Measurements from ENCODE around the gene RUBCNL. TPM values are rescaled to one million over a fixed set of nuclear protein-coding genes. Genes with fewer than 3 reads are reported as not detected.
A peak's percentile ranks its signal among the peaks of the same experiment; 100 is the strongest.

The RUBCNL gene
- total RNA-seq, 1 experiment from 2014 or later = 0.42 TPM

DNA sequence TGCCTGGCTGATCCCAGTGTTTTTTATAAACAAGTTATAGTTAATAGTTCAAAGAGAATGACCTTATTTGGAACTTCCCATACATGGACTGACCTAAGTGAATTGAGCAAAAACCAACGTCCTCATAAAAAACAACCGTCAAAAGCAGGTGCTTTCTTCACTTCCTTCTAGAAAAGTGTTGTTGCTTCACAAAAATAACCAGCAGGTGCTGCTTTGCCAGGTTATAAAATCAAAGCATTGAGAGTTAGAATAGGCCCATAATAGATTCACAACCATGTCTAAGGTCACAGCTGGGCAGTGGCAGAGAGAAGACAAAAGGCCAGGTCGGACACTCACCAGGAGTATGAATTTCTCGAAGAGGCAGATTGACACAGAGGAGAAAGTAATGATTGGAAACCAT, 9.5 kb downstream of the RUBCNL start (continued):
- TF ChIP-seq JUND (IDR thresholded peaks at IDR 0.05) (no peak), CEBPB (IDR thresholded peaks at IDR 0.05; ENCODE audit: low read depth) (no peak)

DNA sequence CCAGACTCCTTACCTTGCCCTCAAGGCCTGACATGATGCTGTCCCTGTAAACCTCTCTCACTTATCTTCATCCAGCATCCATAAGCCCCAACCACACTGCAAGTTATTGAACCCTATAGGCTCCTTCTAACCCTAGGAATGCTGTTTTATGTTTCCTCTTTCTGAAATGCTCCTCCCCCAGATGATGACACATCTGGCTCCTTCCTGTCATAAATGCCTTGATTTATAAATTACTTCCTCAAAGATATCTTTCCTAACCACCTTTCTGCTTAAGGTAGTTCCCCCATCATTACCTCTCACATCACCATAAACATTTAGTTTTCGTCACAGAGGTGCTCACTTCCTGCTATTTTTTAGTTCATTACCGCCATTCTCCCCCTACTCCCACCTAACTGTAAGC, 12.3 kb downstream of the RUBCNL start:
- no peak for TF ChIP-seq ZFX (IDR thresholded peaks at IDR 0.05)
- no peak for TF ChIP-seq SIN3A (IDR thresholded peaks at IDR 0.05; ENCODE audit: low read depth)
- TF ChIP-seq SRF (IDR thresholded peaks at IDR 0.05; ENCODE audit: low read depth) = no peak
- TF ChIP-seq, protein P1, sequence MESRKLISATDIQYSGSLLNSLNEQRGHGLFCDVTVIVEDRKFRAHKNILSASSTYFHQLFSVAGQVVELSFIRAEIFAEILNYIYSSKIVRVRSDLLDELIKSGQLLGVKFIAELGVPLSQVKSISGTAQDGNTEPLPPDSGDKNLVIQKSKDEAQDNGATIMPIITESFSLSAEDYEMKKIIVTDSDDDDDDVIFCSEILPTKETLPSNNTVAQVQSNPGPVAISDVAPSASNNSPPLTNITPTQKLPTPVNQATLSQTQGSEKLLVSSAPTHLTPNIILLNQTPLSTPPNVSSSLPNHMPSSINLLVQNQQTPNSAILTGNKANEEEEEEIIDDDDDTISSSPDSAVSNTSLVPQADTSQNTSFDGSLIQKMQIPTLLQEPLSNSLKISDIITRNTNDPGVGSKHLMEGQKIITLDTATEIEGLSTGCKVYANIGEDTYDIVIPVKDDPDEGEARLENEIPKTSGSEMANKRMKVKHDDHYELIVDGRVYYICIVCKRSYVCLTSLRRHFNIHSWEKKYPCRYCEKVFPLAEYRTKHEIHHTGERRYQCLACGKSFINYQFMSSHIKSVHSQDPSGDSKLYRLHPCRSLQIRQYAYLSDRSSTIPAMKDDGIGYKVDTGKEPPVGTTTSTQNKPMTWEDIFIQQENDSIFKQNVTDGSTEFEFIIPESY (IDR thresholded peaks at IDR 0.05; ENCODE audit: extremely low read depth, insufficient replicate concordance, low read length) = no peak
- TF ChIP-seq EZH2 (IDR thresholded peaks at IDR 0.05) = no peak
- no peak for TF ChIP-seq ZNF274 (IDR thresholded peaks at IDR 0.05; ENCODE audit: low read depth, low read length)
- TF ChIP-seq, protein P2, sequence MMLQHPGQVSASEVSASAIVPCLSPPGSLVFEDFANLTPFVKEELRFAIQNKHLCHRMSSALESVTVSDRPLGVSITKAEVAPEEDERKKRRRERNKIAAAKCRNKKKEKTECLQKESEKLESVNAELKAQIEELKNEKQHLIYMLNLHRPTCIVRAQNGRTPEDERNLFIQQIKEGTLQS (IDR thresholded peaks at IDR 0.05) = no peak
- no peak overlapping the region for H3K9ac ChIP-seq (ENCODE audit: low read length)
- H3K9me2 ChIP-seq (ENCODE audit: insufficient read depth) = no peaks in the 10 kb centered on the region
- ChIA-PET POLR2A (no interaction called here), RAD21 (ENCODE audit: low non-redundant PET in 1 of 2, low total read pairs in 2 of 2, uncharacterized antibody in 2 of 2, unreplicated experiment in 2 of 2) (no interaction called here), CTCF (no interaction called here)
- H3K27me3 ChIP-seq (ENCODE audit: insufficient read depth, low read length) = no peaks in the 10 kb centered on the region
- no peak overlapping the region for H2AFZ ChIP-seq (ENCODE audit: low read depth, low read length, poor library complexity, severe bottlenecking)
- intact Hi-C loops (cut with micrococcal nuclease) = no loop called here
- no peak overlapping the region for H3K27ac ChIP-seq (ENCODE audit: low read depth, low read length)
- BruUV-seq (replicated peaks) = no TSS peak
- DNase-seq (ENCODE audit: low read depth, low spot score) (no peak), ATAC-seq (no peak)
- no peaks in the 10 kb centered on the region for H3K79me2 ChIP-seq (ENCODE audit: insufficient read depth, low read length)
- no peak overlapping the region for H3K4me3 ChIP-seq (replicated peaks in 1 of 2; ENCODE audit: low read depth in 1 of 2, low read length in 2 of 2)
- no peaks in the 10 kb centered on the region for H3K9me3 ChIP-seq (ENCODE audit: control insufficient read depth in 1 of 2, insufficient read depth in 1 of 2, low read depth in 1 of 2, low read length in 2 of 2)
- no peaks in the 10 kb centered on the region for H4K20me1 ChIP-seq (ENCODE audit: insufficient read depth)
- no peaks in the 10 kb centered on the region for H3K36me3 ChIP-seq (ENCODE audit: control insufficient read depth in 1 of 2, insufficient read depth in 2 of 2, low read length in 2 of 2)
- 0 out of 2 replicates have a peak overlapping the region, but pooled peaks have one; percentile 3 for H3K4me2 ChIP-seq (ENCODE audit: low read length)
- H3K4me1 ChIP-seq (ENCODE audit: control insufficient read depth in 1 of 2, insufficient read depth in 2 of 2, low read length in 2 of 2) = 0 out of 4 replicates have a peak, but pooled peaks cover 0 to 4% of the 10 kb centered on the region in 2 experiments
